GM12864 (cell line): ENCODE results near the gene DDA1.

Experiments
- DNase-seq: peaks from one replicate; pipeline ENCODE4 v3.0.0-alpha.2; 2011; ENCODE audit warnings: low read depth
- H3K4me3 ChIP-seq: 2 replicates; pipeline ENCODE4 v1.5.1; 2011; ENCODE audit warnings: mild to moderate bottlenecking, low read depth, low read length, control low read depth
- TF ChIP-seq, protein P1 (sequence below): IDR thresholded peaks from 2 replicates; pipeline ENCODE4 v1.5.1; 2011; ENCODE audit warnings: low read depth, mild to moderate bottlenecking, moderate library complexity, low read length, control low read depth, inconsistent platforms; ENCODE audit errors: missing control alignments

DDA1 gene

DNA sequence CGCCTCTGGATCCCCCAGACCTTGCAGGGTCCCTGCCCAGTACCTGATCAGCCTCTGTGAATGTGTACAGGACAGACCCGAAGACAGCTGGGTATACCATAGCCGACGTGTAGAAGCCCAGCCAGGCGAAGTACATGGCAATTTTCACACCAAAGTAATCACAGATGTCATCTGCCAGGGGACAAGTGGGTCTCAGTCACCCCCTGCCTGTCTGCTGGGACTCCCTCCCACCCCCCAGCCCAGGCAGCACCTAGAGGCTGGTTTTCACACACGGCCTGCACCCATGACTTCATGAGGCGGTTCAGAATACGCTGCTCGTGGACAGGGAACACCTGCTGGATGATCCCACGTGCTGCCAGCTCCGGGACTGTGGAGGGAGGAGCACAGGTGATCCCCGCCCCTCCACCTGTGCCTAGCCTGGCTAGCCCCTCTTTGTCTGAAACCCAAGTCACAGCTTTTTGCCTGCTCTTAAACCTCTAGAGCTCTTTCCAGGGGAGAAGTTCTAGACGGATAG, 21.7 kb downstream of the DDA1 start:
- TF ChIP-seq, protein P1, sequence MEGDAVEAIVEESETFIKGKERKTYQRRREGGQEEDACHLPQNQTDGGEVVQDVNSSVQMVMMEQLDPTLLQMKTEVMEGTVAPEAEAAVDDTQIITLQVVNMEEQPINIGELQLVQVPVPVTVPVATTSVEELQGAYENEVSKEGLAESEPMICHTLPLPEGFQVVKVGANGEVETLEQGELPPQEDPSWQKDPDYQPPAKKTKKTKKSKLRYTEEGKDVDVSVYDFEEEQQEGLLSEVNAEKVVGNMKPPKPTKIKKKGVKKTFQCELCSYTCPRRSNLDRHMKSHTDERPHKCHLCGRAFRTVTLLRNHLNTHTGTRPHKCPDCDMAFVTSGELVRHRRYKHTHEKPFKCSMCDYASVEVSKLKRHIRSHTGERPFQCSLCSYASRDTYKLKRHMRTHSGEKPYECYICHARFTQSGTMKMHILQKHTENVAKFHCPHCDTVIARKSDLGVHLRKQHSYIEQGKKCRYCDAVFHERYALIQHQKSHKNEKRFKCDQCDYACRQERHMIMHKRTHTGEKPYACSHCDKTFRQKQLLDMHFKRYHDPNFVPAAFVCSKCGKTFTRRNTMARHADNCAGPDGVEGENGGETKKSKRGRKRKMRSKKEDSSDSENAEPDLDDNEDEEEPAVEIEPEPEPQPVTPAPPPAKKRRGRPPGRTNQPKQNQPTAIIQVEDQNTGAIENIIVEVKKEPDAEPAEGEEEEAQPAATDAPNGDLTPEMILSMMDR: no peak
- no peak overlapping the region for H3K4me3 ChIP-seq
- no peak for DNase-seq

DNA sequence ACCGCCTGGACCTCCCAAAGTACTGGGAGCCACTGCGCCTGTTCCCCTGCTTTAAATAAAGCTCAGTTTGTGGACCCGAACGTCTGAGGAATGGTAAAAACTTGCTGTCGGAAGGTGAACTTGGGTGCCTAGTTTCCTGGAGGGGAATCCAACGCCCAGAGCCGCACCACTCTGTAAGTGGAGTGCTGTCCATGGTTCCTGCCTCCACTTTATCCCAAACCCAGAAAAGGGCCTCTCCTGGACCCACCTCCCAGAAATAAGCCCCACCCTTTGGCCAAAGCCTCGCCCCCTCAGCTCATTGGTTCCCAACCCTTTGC, 23.0 kb downstream of the DDA1 start:
- no peak overlapping the region for H3K4me3 ChIP-seq
- TF ChIP-seq, protein P1: no peak
- DNase-seq: no peak

DNA sequence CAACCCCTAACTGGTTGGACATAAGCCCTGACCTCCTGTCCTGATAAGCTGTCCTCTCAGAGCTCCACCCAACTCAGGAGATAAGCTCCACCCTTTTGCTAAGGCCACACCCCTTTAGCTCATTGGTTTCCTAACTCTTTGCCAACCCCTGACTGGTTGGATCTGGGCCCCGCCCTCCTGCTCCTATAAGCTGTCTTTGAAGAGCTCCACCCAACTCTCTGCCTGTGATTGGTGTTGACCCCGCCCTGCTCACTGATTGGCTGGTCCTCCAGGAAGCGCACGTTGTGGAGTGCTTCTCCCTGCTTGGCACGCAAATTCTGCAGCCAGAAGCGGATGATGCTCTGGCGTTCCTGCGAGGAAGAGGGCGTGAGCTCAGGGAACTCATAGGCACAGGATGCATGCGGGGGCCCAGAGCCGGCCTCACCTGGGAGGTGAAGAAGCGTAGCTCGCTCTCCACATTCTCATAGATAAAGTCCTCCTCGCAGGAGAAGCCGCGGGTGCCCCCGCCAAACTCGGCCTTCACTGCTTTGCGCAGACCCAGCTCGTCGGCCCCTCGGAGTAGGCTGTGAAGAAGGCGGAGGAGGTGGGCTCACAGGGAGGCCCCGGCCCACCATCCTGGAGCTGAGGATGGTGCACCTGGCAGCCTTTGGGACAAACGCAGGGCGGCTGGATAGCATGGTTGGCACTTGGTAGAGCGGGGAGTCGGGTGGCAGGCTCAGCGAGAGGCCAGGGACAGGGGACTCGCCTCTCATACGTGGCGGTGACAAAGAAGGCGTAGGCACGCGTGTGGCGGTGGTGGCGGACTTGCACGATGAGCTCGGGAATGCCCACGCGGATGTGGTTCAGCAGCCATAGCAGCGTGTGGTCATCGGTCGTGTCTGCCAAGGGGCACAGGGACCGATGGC, 23.6 kb downstream of the DDA1 start:
- no peak overlapping the region for H3K4me3 ChIP-seq
- TF ChIP-seq, protein P1: no peak
- DNase-seq: no peak

DNA sequence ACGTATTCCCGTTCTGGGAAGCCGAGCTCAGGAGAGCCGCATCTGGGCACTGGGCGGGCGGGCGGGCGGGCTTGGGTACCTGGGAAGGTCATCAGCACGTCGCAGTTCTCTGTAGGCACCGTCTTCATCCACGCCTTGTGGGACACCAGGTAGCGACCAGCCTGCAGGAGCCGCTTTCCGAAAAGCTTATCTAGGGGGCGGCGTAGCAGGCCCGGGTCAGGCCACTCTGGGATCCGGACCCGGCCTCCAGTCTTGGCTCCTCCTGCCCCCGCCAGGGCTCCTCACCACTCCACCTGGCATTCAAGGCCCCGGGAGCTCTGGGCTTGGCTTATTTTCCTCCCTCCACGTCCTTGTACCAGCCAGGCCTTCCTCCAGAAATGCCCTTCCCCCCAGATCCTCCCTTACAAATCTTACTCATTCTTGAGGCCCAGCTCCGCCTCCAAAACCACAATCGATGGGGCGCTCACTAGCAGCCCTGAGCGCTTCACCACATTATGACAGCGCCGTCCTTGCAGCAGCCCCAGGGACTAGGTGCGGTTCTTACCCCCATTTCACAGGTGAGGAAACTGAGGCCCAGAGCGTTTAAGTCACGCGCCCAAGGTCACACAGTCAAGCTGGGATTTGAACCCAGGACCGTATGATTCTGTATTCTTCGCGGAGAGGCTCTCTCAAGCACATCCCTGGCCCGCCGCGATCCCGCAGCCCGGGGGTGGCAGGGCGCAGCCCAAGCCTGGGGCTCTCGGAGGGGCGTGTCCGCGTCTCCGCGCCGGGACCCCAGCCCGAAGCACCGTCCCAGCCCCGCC, 24.4 kb downstream of the DDA1 start:
- DNase-seq: no peak

DNA sequence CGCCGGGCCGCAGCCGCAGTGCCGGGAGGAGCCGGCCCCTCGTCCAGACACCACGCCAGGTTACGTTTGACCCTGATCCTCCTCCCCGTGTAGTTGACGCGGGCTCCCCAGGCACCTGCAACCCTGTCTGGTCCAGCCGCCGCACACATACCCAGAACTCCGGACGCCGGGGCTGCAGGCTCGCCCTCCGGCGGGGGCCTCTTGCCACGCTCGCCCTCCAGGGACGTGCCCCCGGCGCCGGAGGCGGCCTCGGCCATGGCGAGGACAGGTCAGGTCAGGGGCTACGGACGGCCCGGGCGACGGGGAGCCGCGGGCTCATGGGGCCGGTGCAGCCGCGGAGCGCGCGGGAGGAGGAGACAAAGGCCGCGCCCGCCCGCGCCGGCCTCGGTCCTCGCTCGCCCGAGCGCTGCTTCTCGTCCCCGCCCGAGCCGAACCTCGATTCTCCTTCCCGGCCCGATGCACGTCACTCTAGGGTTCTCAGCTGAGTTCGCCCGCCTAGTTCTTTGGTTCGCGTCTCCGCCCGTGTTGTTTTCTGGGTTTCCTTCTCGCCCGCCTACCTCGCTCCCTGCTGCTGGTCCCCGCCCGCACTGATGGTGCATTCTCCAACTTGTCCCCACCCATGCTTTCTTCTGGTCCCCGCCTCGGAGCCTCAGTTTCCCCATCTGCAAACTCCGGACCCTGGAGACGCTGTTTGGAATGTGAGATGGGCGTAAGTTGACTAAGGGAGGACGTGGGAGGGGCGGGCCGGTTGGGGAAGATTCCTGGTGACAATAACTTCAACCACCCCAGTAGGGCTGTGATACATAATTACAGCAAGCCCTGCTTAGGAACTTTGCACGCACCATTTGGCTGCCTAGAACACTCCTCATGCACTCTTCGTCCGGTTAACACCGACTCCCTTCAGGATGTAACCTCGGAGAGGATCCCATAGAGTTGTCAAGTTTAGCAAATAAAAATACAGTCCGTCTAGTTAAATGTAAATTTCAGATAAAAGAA, 25.3 kb downstream of the DDA1 start, which contains the start of gene ANO8:
Gene ANO8 (minus strand): TSS at position 442 of the 996 bp plus-strand sequence. CDS start 185 bp downstream, at position 257.
- TF ChIP-seq, protein P1: no peak
- peak; percentile 94 for DNase-seq
- peak within 1 kb of the TSS; percentile 76 for H3K4me3 ChIP-seq

More for the DNA sequence above, 24.4 kb downstream of the DDA1 start:
- peak overlapping the region; percentile 76 for H3K4me3 ChIP-seq
- TF ChIP-seq, protein P1: no peak

DNA sequence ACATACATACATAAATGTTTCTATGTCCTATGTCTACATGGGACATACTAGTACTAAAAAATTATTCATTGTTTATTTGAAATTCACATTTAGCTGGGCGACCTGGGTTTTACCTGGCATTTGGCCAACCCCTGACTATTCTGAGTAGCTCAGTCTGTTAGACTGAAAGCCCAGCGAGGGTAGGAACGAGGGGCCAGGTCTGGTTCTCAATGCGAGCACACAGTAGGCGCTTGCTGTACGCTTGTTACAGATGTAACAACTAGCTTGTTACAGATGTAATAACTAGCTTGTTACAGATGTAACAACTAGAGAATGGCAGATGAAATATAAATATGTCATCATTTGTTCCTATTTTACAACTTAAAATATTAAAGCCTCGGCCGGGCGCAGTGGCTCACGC, 26.2 kb downstream of the DDA1 start:
- TF ChIP-seq, protein P1: no peak
- no peak for DNase-seq
- no peak overlapping the region for H3K4me3 ChIP-seq
